Naive thymus-derived CD8-positive, alpha-beta T cell (primary cell): ENCODE measurements around the gene KANSL1. TPM values are rescaled to one million over a fixed set of nuclear protein-coding genes. Genes with fewer than 3 reads are reported as not detected.

Experiments used
- ATAC-seq, 2 donors: fragments of 150-1000 bp; cut with Tn5 transposase in 1 of 2; sonication (Bioruptor Pico), chemical (Tn5 transposase) in 1 of 2; 1 replicate in 1 of 2; 2 replicates in 1 of 2; pipeline ENCODE4 v1.10.0; 2021; ENCODE audit warnings: mild to moderate bottlenecking in 2 of 2, moderate library complexity in 2 of 2
- POLR2A ChIA-PET: fragments of 350-600 bp; sonication (Branson Sonifier 250); formaldehyde crosslinking; loops from one replicate; lab custom pipeline; 2021; ENCODE audit warnings: antibody characterized with exemption; lab: Charles Lee
- DNase-seq, 10 donors: peaks; one replicate each; pipeline versions ENCODE4 v3.0.0 to v3.0.0-alpha.2; 2020 to 2022
- H3K27ac Mint-ChIP-seq, 10 donors: one replicate each; pipeline ENCODE4 v1.8.0; 2020 to 2022; ENCODE audit warnings: mild to moderate bottlenecking in 10 of 10, mixed read lengths in 10 of 10, moderate library complexity in 4 of 10, inconsistent platforms in 1 of 10
- H3K27me3 Mint-ChIP-seq, 5 donors: one replicate each; pipeline ENCODE4 v1.8.0; 2021 to 2022; ENCODE audit warnings: mixed read lengths in 5 of 5
- H3K36me3 Mint-ChIP-seq, 3 donors: one replicate each; pipeline ENCODE4 v1.8.0; 2020 to 2022; ENCODE audit warnings: mixed read lengths in 3 of 3, mild to moderate bottlenecking in 2 of 3, inconsistent platforms in 1 of 3
- H3K4me1 Mint-ChIP-seq, 4 donors: one replicate each; pipeline ENCODE4 v1.8.0; 2021 to 2022; ENCODE audit warnings: mixed read lengths in 4 of 4
- H3K4me3 Mint-ChIP-seq, 10 donors: one replicate each; pipeline ENCODE4 v1.8.0; 2020 to 2022; ENCODE audit warnings: mild to moderate bottlenecking in 10 of 10, mixed read lengths in 10 of 10, moderate library complexity in 6 of 10, inconsistent platforms in 1 of 10
- H3K9me3 Mint-ChIP-seq, 9 donors: one replicate each; pipeline ENCODE4 v1.8.0; 2020 to 2022; ENCODE audit warnings: mixed read lengths in 9 of 9, mild to moderate bottlenecking in 3 of 9, inconsistent platforms in 1 of 9, moderate library complexity in 1 of 9
- polyA plus RNA-seq, 3 donors: library from polyadenylated mRNA; unstranded; fragments of 300-500 nt; fragmentation: Illumina TruSeq; gene quantifications; one replicate each; pipeline ENCODE4 v1.2.3, GENCODE V29; 2021
- total RNA-seq, 8 experiments: library from RNA in 2 of 8; stranded (reverse) in 2 of 8; gene quantifications; one replicate each; pipeline ENCODE4 v1.2.3 and lab custom pipeline; 2021 to 2026

The KANSL1 gene
- total and polyA plus RNA-seq, 5 experiments from 2014 or later, result 13.1 to 208 (median 16.6) TPM

DNA sequence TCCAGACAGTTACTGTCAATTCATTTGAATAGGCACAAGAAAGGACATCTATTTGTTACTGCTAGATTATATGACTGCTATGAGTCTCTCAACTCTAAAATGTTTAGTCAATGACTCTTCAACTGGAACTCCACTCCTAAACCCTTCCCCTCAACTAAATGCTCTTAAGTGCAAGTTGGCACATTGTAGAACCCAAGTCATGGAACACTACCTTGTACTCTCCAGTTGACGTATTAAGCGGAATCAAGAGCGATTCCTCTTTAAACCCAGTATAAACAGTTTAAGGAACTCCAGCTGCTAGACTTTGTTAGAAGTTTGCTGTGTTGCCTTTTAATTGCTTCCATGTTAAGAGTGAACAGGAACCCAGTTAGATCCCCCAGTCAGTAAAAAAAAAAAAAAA, 149.6 kb downstream of the KANSL1 start:
- POLR2A ChIA-PET, result interaction anchor here (1.1 to 2.3 kb wide), 3 partner anchors 15 to 169 kb away, joined by 3 to 10 read pairs (median 3); partner anchors contain the start of gene KANSL1
- DNase-seq (no peak), ATAC-seq (no peak)
- Mint-ChIP-seq H3K36me3 (peaks cover 0 to 91% (median 6%) of the 10 kb centered on the region in 3 donors), H3K4me3 (no peak overlapping the region), H3K4me1 (peaks cover 10 to 27% (median 13%) of the 10 kb centered on the region in 4 donors), H3K27me3 (no peaks in the 10 kb centered on the region), H3K9me3 (no peaks in the 10 kb centered on the region), H3K27ac (peak overlapping the region in 8 of 10 donors; percentile 10 to 75 (median 44))

DNA sequence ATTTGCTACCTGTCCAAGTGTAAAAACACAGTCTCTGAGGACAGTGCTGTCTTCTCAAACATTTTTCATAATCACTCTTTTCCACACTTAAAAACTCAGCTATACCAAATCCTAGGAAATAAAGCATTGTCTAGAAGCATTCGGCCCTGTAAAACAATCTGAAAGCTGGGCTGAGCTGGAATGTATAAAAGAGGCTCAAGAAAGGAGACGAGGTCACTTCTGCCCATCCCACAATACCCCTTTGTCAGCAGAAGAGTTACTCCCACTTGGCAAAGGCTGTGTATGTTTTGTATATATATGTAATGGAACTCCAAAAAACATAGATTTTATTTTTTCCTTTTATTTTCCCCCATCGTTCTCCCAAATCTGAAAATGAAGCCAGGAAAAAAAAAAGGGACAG, 150.3 kb downstream of the KANSL1 start:
- Mint-ChIP-seq H3K27me3 (no peaks in the 10 kb centered on the region), H3K36me3 (peaks cover 5 to 92% (median 9%) of the 10 kb centered on the region in 3 donors), H3K9me3 (no peaks in the 10 kb centered on the region), H3K4me3 (no peak overlapping the region), H3K4me1 (peaks cover 10 to 33% (median 14%) of the 10 kb centered on the region in 4 donors), H3K27ac (peak overlapping the region in 3 of 10 donors; percentile 13 to 72 (median 46))
- DNase-seq, result no peak
- no peak for ATAC-seq
- POLR2A ChIA-PET, result interaction anchor here (0.6 to 2.3 kb wide), 4 partner anchors 17 to 748 kb away, joined by 3 to 10 read pairs (median 4); partner anchors contain the start of gene KANSL1

DNA sequence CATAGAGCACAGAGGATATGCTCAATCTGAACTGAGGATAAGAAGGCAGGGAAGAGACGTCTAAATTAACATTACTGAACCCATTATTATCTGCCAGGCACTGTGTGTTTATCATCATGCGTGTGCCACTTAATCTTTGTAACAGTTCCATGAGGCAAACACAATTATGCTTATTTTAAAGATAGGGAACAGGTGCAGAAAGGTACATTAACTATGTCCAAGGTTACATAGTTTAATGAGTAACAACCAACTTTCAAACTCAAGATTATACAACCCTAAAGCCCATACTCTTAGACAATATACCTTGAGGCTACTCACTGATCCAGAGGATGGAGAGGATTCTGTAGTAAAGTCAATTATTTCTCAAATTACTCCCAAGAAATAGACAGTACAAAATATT, 151.0 kb downstream of the KANSL1 start:
- POLR2A ChIA-PET, result interaction anchor here (0.7 kb wide), 1 partner anchor 171 kb away, joined by 3 read pairs; no protein-coding TSS in a partner anchor
- no peak for ATAC-seq

DNA sequence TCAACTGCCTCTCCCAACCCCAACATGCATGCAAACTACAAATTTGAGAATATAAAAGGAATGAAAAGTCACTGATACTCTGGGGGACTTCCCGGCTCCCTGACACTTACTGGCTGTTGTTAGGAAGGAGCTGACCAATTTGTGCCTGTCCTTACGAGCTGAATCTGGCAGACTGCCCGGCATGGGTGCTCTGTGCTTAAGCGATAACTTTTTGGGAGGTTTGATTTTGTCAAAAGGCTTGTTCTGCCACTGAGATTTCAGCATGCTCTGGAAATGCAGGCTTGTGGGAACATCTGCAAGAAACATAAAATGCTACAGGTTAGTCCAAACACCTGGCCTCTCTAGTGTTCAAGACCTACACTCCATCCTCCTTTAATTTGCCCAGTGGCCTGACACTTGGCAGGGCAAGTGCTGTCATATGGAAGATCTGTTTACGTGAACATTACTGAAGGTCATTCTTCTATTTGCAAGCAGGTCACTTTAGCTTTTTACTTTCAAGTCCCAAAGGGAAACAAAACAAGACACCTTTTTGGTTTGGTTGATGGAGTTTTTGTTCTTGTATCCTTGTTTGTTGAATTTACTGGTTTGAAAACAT, 153.5 kb downstream of the KANSL1 start:
- POLR2A ChIA-PET, result interaction anchor here (0.6 to 0.9 kb wide), 2 partner anchors 10 to 158 kb away, joined by 3 to 4 read pairs; no protein-coding TSS in a partner anchor
- H3K36me3 Mint-ChIP-seq, result peaks cover 9 to 95% (median 19%) of the 10 kb centered on the region in 3 donors
- H3K27ac Mint-ChIP-seq, result peak overlapping the region in 2 of 10 donors; percentile 10 to 63
- no peaks in the 10 kb centered on the region for H3K27me3 Mint-ChIP-seq
- H3K9me3 Mint-ChIP-seq, result no peaks in the 10 kb centered on the region
- peaks cover 7 to 25% (median 10%) of the 10 kb centered on the region in 4 donors for H3K4me1 Mint-ChIP-seq
- no peak overlapping the region for H3K4me3 Mint-ChIP-seq
- ATAC-seq (no peak), DNase-seq (no peak)

More for the DNA sequence above, 151.0 kb downstream of the KANSL1 start:
- Mint-ChIP-seq H3K27ac (peak overlapping the region in 2 of 10 donors; percentile 15 to 70), H3K4me3 (no peak overlapping the region), H3K9me3 (no peaks in the 10 kb centered on the region), H3K4me1 (peaks cover 10 to 34% (median 14%) of the 10 kb centered on the region in 4 donors), H3K36me3 (peaks cover 6 to 92% (median 9%) of the 10 kb centered on the region in 3 donors), H3K27me3 (no peaks in the 10 kb centered on the region)
- DNase-seq, result no peak

DNA sequence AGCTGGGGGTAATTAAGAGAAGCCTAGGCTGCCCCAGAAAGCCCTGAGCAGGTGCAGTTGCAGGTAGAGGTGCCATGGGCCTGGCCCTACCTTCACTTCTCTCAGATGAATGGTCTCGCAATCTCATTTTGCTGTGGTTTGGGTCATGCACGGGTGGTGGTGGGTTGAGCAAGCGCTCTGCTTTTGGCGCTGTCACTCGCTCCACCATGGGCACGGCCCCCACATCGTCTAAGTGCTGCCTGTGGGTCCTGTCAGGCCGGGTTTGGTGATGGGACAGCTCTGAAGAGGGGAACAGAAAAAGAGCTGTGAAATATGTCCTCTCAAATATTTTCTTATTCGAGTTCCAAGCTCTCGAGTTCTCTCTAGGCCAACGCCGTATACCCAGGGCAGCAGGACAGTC, 154.3 kb downstream of the KANSL1 start:
- H3K4me3 Mint-ChIP-seq, result no peak overlapping the region
- H3K27me3 Mint-ChIP-seq, result no peaks in the 10 kb centered on the region
- no peak for DNase-seq
- no peak for ATAC-seq
- POLR2A ChIA-PET, result interaction anchor here (0.6 to 0.9 kb wide), 3 partner anchors 10 to 1357 kb away, joined by 3 to 5 read pairs (median 4); no protein-coding TSS in a partner anchor
- H3K9me3 Mint-ChIP-seq, result no peaks in the 10 kb centered on the region
- H3K27ac Mint-ChIP-seq, result peak overlapping the region in 2 of 10 donors; percentile 19 to 53
- peaks cover 14 to 95% (median 20%) of the 10 kb centered on the region in 3 donors for H3K36me3 Mint-ChIP-seq
- H3K4me1 Mint-ChIP-seq, result peaks cover under 1 to 17% (median 4%) of the 10 kb centered on the region in 4 donors

DNA sequence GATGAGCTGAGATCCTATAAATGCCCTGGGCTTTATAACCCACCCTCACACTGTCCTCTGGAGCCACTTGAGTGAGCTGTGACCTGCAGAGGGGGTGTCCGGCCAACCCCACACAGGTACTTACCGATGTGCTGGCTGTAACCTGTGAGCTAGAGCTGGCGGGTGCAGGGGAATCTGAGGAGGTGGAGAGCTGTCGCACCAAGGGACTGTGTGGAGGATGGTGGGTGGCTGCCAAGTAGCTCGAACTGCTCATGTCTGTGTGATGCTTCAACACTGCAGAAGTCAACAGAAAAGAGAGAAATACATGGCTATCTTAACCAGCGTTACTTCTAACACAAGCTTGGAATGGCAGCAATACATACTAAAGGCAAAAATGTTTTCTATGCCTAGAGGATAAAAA, 154.8 kb downstream of the KANSL1 start:
- Mint-ChIP-seq H3K36me3 (peaks cover 14 to 94% (median 21%) of the 10 kb centered on the region in 3 donors), H3K27ac (peak overlapping the region in 7 of 10 donors; percentile 18 to 89 (median 57))

DNA sequence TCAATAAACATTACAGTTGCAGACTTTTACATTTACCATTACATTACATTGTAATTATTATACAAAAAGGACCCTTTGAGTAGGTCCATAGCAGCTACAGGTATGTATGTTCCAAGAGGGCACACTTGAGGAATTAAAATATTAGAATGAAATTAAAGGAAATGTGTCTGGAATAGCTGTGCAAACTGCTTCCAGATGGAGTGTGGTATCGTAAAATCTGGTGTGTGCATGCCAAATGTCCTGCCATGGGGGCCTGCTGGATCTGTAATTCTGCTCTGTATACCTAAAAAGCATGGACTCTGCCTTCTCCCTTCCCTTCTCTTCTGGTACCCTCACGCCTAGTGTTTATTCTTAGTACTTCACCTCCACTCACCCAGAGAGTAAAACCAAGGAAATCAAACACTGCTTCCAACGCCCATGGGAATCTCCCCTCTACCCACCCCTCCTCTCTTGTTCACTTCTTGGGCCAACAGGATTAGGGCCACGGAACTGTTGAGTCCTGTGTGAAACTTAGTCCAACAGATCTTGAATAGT, 155.4 kb downstream of the KANSL1 start:
- Mint-ChIP-seq H3K27me3 (no peaks in the 10 kb centered on the region), H3K4me3 (no peak overlapping the region), H3K4me1 (peaks cover 0 to 12% (median 2%) of the 10 kb centered on the region in 4 donors), H3K27ac (peak overlapping the region in 7 of 10 donors; percentile 7 to 89 (median 57)), H3K9me3 (no peaks in the 10 kb centered on the region), H3K36me3 (peaks cover 14 to 94% (median 25%) of the 10 kb centered on the region in 3 donors)
- POLR2A ChIA-PET, result no interaction called here
- ATAC-seq (no peak), DNase-seq (no peak)

More for the DNA sequence above, 154.8 kb downstream of the KANSL1 start:
- H3K4me1 Mint-ChIP-seq, result peaks cover 0 to 12% (median 2%) of the 10 kb centered on the region in 4 donors
- H3K4me3 Mint-ChIP-seq, result no peak overlapping the region
- H3K27me3 Mint-ChIP-seq, result no peaks in the 10 kb centered on the region
- DNase-seq (no peak), ATAC-seq (no peak)
- no peaks in the 10 kb centered on the region for H3K9me3 Mint-ChIP-seq
- POLR2A ChIA-PET, result interaction anchor here (0.6 kb wide), 1 partner anchor 1356 kb away, joined by 5 read pairs; no protein-coding TSS in a partner anchor

DNA sequence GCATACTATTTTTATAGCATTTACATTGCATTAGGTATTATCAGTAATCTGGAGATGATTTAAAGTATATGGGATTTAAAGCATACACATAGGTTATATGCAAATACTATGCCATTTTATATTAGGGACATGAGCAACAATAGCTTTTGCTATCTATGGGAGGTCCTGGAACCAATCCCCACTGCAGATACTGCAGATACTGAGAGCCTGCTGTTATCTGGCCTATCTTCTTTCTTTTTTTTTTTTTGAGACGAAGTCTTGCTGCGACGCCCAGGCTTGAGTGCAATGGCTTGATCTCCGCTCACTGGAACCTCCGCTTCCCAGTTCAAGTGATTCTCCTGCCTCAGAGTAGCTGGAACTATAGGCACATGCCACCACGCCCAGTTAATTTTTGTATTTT, 156.7 kb downstream of the KANSL1 start:
- ATAC-seq (no peak), DNase-seq (no peak)
- H3K9me3 Mint-ChIP-seq, result no peaks in the 10 kb centered on the region
- H3K27me3 Mint-ChIP-seq, result no peaks in the 10 kb centered on the region
- no peak overlapping the region for H3K4me3 Mint-ChIP-seq
- peak overlapping the region in 4 of 10 donors; percentile 43 to 80 (median 74) for H3K27ac Mint-ChIP-seq
- POLR2A ChIA-PET, result no interaction called here
- H3K36me3 Mint-ChIP-seq, result peaks cover 14 to 99% (median 27%) of the 10 kb centered on the region in 3 donors
- H3K4me1 Mint-ChIP-seq, result peaks cover 0 to 12% (median 2%) of the 10 kb centered on the region in 4 donors

DNA sequence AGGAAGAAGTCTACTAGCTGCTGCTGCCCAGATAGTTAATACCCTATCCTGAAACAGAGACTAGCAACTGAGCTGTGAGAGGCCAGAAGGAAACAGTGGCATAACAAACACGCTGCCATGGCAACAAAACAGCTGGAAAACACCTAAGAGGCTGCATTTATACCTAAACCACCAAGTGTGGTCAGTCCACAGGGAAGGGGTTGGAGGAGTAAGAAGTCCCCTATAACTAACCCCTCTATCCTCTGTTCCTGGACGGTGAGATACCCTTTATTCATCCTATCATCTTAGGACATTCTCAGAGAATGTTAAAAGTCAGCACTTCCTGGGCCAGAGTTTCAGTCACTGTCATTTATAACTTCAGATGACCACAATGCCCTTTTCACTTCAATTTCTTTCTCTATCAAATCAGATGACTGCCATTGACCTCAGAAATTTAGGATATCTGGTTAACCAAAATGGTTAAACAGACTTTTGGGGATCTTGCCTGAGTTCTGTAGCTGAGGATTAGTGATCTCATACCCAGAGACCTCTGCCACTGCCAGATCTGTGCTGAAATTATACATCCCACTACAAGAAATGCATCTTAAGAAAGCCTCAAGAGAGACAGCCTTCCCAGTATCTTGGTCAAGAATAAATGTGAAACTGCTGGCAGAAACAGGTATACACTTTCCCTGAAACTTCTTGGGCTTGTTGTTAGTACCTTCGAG, 158.0 kb downstream of the KANSL1 start:
- H3K27ac Mint-ChIP-seq, result peak overlapping the region; percentile 14 to 80 (median 39)
- DNase-seq, result no peak

DNA sequence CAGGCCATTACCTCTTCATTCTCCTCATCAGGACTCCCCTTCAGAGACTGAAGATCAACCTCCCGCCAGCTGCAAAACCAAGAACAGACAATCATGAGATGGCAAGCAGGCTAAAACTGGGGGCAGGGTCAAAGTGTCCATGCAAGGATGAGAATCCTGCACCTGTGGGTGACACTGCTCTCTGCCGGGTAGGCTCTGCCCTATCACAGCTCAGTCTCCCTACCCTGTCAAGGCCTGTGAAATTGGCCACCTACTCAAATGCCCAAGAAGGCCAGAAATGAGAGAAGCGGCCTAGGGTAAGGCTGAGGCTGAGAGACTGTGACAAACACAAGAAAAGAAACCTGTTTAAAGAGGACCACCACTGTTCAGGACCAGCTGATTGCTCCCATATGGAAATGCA, 159.8 kb downstream of the KANSL1 start:
- DNase-seq, result no peak
- POLR2A ChIA-PET, result no interaction called here

More for the DNA sequence above, 158.0 kb downstream of the KANSL1 start:
- peaks cover 0 to 14% (median 6%) of the 10 kb centered on the region in 4 donors for H3K4me1 Mint-ChIP-seq
- ATAC-seq, result peak; percentile 25
- H3K27me3 Mint-ChIP-seq, result no peaks in the 10 kb centered on the region
- H3K36me3 Mint-ChIP-seq, result peaks cover 14 to 99% (median 32%) of the 10 kb centered on the region in 3 donors
- POLR2A ChIA-PET, result no interaction called here
- H3K9me3 Mint-ChIP-seq, result no peaks in the 10 kb centered on the region
- no peak overlapping the region for H3K4me3 Mint-ChIP-seq

DNA sequence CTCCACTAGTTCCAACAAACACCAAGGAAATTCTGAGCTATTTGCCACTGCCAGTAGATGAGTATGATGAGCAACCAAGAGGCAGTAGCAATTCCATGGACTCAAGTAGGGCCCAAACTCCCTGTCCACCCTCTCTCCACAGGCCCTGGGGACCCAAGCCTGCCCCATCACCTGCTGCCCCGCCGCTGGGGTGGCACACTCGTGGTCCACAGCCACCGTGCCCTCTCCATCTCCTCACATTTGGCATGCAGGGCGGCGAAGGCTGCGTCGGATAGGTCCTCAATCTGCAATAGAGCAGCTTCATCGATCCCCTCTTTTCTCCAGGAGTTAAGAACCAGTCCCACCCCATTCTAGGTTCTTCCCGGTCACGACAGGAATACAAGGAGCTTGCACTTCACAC, 160.3 kb downstream of the KANSL1 start:
- Mint-ChIP-seq H3K9me3 (no peaks in the 10 kb centered on the region), H3K4me1 (peaks cover 13 to 19% (median 17%) of the 10 kb centered on the region in 4 donors), H3K27me3 (no peaks in the 10 kb centered on the region), H3K36me3 (peaks cover 9 to 98% (median 25%) of the 10 kb centered on the region in 3 donors), H3K4me3 (no peak overlapping the region), H3K27ac (peak overlapping the region in 7 of 10 donors; percentile 9 to 79 (median 54))
- POLR2A ChIA-PET, result interaction anchor here (1.2 kb wide), 1 partner anchor 161 kb away, joined by 4 read pairs; the partner anchor contains the start of gene KANSL1
- DNase-seq (no peak), ATAC-seq (no peak)

More for the DNA sequence above, 159.8 kb downstream of the KANSL1 start:
- Mint-ChIP-seq H3K4me1 (peaks cover 10 to 24% (median 15%) of the 10 kb centered on the region in 4 donors), H3K27ac (peak overlapping the region in 5 of 10 donors; percentile 9 to 79 (median 42)), H3K27me3 (no peaks in the 10 kb centered on the region), H3K36me3 (peaks cover 13 to 98% (median 28%) of the 10 kb centered on the region in 3 donors), H3K4me3 (no peak overlapping the region), H3K9me3 (no peaks in the 10 kb centered on the region)
- ATAC-seq, result no peak

DNA sequence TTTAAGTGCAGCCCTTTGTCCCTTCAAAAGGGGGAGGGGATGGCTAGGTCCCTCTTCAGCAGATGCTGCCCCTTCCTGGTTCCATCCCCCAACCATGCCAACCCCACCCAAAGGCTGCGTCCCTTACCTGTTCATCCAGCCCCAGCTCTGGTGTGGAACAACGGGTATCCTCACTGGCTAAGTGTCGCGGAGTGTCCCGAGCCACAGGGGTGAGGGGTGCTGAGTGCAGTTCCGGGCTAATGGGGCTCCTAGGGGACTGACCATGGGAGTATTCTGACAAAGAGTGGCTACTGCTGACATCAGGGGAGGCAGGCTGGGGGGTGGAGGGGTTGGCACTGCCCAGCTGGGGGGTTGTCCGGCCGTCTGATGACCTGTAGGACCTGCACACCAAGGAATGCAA, 161.3 kb downstream of the KANSL1 start:
- peaks cover 14 to 26% (median 19%) of the 10 kb centered on the region in 4 donors for H3K4me1 Mint-ChIP-seq
- peaks cover 7 to 94% (median 23%) of the 10 kb centered on the region in 3 donors for H3K36me3 Mint-ChIP-seq
- POLR2A ChIA-PET, result interaction anchor here (0.7 to 1.2 kb wide), 2 partner anchors 9 to 162 kb away, joined by 3 to 4 read pairs; partner anchors contain the start of gene KANSL1
- H3K9me3 Mint-ChIP-seq, result no peaks in the 10 kb centered on the region
- peak overlapping the region in 1 of 10 donors; percentile 48 for H3K4me3 Mint-ChIP-seq
- peak overlapping the region in 2 of 10 donors; percentile 11 to 65 for H3K27ac Mint-ChIP-seq
- H3K27me3 Mint-ChIP-seq, result no peaks in the 10 kb centered on the region
- DNase-seq (no peak), ATAC-seq (no peak)
